Measurements from ENCODE around the gene RHNO1.
A peak's percentile ranks its signal among the peaks of the same experiment; 100 is the strongest.

Gene RHNO1, protein sequence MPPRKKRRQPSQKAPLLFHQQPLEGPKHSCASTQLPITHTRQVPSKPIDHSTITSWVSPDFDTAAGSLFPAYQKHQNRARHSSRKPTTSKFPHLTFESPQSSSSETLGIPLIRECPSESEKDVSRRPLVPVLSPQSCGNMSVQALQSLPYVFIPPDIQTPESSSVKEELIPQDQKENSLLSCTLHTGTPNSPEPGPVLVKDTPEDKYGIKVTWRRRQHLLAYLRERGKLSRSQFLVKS

DNA sequence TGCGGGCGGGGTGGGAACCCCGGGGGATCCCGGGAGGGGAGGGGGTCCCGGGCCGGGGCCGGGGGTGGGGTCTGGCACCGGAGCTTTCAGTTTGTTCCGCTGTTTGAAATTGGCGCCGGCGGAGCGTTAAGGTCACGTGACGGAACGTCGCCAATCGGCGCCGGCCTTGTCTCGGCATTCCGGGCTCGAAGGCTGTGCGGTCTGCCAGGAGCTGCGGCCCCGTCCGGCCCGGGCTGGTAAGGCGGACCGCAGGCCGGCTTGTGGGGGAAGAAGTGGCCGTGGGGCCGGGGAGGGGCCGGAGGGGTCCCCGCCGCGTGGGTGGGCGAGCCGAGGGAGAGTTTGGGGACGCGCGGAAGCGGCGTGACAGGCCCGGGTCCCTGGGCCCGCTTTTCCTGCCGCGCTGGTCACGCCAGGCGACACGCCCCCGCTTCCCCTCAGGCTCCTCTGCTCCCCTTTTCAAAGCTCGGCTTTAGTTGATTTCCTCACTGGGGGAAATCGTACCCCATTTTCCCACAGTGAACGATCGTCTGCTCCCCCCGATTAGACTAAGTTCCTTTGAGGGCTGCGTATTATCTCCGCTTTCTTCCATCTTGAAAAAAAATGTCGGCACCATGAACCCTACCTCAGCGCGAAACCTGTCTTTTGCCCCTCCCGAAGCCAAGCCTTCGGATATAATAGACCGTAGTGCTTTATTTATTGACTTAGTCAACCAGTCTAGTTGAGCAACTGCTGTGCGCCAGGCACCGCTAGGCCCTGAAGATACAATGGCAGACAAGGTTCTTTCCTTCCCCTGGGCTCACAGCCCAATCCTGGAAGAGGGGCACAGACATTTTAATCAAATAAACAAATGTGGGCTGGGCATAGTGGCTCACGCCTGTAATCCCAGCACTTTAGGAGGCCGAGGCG, at the start of gene RHNO1, which contains the start of gene FOXM1:
Gene RHNO1, plus strand, starts transcription at position 177 of the 906 bp plus-strand sequence. CDS start 8,144 bp downstream, outside the sequence.
Gene FOXM1, minus strand, starts transcription at position 128 of the 906 bp plus-strand sequence. CDS start 2,696 bp downstream, outside the sequence.
- peak; percentile 79 for DNase-seq

DNA sequence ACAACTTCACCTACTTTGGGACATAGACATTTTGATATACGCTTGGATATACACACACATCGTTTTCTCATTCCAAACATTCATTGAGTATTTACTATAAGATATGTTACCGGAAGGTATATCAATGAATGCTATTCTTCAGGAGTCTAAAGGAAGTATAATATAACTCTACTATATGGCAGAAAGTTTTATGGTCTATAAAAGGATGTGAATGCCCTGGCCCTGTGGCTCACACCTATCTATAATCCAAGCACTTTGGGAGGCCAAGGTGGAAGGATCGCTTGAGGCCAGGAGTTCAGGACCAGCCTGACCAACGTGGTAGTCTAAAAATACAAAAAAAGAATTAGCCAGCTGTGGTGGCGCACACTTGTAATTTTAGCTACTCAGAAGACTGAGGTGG, 47.7 kb upstream of the RHNO1 start:
- no peak for DNase-seq

DNA sequence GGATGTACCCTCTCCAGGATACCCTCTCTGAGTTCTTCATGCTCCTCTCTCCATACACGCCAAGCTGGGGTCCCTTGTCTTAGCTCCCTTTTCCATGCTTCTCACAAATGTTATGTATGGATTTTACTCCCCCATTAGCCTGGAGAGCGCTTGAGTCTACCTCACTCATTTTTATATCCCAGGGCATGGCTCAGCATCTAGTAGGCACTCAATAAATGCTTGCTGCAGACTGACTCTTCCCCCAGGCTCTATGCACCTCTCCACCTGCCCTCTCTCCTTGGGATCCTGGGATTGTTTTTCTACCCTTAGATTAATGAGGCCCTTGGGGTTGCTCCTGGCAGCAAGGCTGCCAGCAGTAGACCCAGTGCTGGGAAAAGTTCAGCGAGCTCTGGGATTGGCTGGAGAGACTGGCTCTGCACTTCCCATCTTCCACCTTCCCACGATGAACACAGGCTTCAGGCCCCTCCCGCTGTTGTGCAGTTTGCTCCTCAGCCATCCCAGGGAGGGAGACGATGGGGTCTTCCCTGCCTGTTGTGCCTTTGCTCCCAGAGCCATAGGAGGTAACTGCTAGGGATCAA, 44.4 kb upstream of the RHNO1 start:
- no peak for DNase-seq

DNA sequence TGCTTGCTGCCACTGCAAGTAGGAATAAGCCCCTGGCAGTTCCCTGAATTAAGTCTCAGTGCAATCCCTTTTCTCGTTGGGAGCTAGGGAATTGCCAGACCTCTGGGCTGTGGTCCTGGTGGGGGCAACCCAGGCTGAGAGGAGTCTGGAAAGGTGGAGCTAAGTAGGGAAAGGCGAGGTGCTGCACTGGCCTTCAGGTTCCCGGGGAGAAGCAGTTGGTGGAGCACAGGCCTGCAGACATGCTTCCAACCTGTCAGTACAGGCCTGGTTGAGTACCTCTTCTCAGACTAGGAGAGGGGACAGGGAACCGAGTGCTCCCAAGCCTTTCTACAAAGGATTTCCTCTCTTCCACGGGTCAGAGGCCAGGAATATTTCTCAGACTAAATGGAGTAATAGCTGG, 43.7 kb upstream of the RHNO1 start:
- no peak for DNase-seq

DNA sequence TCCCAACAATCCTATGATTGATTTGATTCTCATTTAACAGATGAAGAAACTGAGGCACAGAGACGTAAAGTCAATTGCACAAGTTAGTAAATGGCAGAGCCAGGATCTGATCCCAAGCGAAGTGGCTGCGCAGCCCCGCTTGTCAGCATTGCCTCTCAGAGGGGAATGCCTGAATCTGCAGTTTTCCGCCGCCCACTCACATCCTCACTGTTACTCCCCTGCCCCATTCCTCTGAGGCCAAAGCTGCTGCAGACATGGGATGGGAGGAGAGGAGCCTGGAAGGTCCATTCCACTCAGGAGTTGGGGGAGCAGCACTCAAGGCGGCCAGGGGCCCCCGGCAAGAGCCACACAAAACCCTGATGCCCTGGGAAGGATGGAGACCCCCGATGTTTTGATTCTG, 43.2 kb upstream of the RHNO1 start:
- no peak for DNase-seq

DNA sequence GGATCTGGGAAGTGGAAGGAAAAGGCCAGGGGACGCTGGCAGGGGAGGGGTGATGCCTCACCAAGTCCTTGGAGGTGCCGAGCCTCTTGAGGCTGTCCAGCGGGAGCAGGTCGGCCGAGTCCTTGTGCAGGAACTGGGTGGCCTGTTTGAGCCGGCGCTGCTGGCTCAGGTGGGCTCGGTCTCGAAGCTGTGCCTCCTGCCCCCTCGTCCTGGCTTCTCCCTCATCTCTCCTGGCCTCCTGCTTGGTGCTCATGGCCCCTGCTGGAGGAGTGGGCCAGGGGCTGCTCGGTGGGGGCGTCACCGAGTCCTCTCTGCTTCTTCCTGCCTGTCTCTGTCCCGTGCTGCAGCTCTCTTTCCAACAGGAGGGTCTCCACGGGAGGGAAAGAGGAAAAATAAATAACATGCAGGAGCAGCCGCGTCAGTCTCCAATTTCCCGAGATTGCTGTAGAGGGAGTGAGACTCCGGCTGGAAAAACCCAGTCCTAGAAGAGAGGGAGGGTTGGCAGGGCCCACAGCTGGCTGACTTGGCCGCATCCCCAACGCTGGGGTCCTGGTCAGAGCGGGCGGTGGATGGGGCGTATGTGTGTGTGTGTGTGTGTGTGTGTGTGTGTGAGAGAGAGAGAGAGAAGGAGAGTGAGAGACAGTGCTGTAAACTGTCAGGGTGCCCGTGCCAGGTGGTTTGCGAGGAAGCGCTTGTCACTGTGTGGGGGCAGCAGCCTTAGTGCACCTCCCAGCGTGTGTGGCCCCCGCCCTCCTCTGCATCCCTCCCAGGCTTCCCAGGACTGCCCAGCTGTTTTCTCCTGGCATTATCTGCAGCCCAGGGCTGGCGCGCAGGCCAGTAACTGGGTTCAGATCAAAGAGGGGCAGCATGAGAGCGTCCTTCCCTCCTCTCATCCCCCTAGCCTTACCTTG, 42.2 kb upstream of the RHNO1 start, which contains the start of gene NRIP2:
Gene NRIP2, minus strand, starts transcription at position 455 of the 911 bp plus-strand sequence. Its CDS starts 52 bp downstream, at position 403.
- DNase-seq, result no peak

DNA sequence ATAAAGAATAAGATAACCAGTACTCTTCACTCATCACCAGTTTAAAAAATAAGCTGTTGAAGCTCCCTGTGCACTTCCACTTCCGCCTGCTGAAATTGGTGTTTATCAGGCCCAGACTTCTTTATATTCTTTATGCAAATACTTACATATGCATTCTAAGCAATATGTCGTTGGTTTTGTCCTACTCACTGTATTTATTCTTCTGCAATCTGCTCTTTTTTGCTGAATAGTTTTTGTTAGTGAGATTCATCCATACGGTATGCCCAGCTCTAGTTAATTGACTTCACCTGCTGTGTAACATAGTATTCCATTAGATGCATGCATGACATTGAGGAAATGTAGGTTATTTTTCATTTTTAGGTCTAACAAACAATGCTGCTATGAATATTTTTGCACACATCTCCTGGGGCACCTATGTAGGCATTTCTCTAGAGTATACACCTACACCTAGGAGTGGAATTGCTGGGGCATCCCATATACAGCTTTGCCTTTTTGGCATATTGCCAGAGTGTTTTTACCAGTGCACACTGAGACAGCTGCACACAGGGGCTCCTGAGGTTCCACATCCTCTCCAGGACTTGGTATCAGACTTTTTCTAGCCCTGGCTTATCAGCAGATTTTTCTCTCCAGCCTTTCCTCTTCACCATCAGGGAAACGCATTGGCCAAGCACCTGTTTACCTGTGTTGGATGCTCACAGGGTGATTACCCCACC, 41.2 kb upstream of the RHNO1 start:
- no peak for DNase-seq

DNA sequence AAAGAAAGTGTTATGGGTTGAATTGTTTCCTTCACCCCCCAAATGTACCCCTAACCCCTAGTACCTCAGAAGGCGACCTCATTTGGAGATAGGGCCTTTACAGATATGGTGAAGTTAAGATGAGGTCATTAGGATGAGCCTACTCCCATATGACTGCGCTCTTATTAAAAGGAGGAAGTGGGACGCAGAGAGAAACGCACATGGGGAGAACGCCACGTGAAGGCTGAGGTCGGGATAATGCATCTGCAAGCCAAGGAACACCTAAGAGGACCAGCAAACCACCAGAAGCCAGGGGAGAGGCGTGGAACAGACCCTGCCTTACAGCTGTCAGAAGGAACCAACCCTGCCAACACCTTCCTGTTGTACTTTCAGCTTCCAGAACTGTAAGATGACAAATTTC, 40.4 kb upstream of the RHNO1 start:
- DNase-seq, result no peak

DNA sequence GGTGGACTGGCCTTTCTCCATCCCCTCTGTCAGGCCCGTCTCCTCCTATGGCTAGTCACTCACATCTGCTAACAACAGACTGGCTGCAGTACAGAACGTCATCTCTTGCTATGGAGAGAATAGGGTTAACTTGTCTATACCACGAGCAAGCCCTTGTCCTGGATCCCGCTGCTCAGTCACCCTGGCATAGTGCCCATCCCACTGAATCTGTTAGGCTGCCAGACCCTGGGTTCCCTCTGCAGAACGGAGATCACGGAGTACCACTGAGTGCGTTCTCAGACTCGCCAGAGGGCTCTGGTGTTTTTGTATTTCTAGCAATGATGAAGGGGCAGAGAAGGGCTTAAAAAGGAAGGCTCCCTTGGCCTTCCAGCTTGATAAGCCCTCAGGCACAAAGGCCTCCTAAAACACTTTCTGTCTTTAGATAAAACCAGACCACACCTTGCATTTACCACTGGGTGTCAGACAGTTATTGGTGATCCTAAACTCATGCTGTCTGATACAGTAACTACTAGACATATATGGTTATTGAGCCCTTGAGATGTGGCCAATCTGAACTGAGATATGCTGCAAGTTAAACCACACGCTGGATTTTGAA, 35.9 kb upstream of the RHNO1 start:
- DNase-seq, result no peak

DNA sequence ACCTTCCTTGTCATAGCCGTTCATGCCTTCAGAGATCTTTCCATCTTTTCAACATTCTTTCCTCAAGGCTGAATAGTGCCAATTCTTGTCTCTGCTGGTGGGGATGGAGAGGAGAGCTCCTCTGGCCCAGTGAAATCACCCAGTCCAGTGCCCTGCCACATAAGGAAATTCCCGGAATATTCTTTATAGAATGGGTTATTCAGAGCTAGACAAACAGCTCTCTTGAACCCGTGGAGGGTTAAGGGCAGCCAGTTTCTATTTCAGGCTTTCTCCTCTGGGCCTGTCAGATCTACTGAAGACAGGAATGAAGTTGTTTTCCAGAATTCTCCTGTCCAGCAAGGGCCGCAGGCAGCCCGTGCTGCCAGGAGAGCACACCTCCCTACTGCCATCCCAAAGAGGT, 34.1 kb upstream of the RHNO1 start:
- DNase-seq, result no peak

DNA sequence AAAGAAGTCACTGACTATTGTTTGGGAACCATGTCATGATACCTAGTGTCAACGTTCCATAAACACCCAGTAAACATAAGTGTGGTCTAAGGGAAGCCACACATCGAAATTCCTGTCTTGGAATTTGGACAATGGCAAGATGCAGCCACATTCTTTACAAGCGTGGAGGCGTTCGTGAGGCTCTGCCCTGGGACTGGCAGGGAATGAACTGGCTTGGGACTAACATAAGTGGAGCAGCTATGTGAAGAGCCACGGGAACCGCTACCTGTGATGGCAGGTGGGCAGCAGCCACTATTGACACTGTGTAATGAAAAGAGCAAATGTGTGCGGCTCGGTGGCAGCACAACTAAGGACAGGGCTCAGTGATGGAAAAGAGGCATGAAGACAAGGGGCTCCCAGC, 32.2 kb upstream of the RHNO1 start:
- DNase-seq, result no peak

DNA sequence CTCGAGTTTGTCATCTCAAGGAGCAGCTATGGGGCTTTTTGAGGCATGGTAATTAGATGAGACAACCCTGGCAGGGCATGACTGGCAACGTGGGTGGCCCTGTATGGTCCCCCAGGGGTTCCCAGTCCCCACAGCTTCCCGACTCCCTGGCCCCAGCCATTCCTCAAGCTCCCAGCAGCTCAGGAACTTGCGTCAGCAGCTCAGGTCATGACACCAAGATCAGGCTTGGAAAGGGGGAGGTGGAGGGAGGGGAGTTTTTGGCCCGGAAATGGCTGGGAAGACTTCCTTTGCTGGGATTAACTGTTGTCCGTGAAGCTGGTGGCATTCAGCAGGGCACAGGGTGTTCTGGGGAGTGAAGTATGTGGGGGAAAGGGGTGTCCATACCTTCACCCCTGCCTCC, 31.7 kb upstream of the RHNO1 start:
- no peak for DNase-seq

DNA sequence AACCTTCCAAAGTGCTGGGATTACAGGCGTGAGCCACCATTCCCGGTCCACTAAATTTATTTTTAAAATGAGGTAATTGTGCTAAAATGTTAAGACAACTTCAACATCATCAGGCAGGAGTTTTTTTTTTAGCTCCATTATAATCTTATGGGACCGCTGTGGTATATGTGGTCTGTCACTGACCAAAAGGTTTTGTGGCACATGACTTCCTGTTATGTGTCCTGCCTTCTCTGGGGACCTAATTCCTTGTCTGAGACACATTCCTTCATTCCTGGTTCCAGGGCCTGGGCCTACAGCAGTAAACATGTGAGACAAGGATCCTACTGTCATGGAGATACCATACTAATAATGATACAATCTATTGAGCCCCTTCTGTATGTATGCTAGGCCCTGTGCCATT, 25.1 kb upstream of the RHNO1 start:
- DNase-seq, result no peak

DNA sequence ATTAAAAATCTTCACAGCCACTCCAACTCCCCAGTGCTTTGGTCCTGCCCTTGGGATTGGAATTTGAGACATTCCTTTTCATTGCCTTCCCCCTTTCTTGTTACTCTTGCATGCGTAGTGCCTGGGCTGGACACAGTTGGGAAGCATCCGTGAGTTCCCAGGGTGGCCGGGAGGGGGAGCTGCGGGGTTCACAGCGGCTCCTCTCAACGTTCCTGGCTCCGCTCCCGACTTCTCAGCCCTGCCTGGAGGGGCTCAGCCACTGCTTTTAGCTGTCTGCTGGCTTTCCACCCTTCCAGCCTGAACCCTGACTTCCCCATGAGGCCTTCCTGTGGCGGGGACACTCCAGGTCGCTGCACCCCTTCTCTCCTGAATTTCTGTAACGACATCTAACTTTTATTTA, 23.4 kb upstream of the RHNO1 start:
- no peak for DNase-seq

DNA sequence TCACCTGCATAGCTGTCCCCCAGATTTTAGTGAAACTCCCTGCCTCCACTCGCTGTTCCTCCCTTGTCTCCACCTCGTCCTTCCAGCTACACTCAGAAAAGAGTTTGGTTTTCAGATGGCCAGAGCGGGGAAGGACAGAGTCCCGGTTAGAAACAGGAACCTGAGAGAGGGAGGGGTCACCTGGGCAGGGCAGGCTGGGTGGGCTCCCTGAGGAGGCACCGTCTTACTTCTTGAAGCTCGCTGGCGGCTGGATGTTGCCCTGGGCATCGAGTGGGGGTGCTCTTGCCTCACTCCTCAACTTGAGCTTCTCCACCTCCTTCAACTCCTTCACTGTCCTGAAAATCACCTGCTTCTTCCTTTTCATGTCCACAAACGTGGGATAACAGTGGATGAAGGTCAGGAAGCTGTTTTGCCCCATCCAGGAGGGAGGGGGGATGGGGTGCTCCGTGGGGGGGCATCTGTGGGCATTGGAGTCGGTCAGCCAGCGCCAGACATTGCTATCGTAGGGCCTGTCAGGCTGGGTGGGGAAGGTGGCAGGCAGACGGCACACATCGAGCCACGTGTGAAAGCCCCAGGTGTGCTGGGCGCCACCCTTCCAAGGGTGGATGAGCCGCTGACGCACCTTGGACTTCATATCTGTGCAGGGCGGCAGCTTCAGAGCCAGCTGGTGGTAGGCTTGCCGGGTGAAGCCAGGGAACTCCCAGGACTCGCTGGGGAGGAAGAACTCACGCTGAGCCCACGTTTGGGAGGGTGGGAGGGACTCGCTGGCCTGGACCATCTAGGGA, 22.2 kb upstream of the RHNO1 start:
- DNase-seq, result no peak

DNA sequence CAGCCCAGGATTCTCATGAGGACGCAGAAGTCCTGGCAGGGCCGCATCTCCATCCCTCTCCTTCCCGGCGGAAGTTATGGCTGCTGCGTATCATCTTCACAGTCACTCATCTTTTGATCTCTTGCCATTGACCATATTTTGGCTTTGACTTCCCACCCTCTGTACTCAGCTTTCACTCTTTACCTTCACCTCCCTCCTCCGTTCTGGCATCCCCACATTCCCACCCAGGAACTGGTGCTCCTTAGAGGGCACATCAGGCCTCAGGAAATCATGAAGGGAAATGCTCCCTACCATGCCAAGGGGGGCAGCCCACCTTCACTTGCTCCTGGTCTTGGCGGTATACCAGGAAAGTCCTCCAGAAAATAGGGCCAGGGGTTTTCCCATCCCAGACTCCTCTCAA, 21.5 kb upstream of the RHNO1 start:
- DNase-seq, result no peak

DNA sequence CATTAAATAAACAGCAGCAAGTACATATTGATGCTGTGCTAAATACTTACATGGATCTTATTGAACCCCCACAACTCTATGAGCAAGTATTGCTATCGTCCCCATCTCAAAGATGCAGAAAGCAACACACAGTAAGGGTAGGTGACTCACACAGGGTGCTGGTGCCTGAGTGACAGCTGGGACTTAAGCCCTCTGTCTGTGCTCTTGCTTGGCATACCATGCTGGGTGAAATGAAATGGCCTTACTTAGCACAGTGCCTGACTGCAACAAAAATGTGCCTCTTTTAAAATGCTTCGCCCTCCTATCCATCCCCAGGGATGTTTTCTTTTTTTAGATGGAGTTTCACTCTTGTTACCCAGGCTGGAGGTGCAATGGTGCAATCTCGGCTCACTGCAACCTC, 21.0 kb upstream of the RHNO1 start:
- DNase-seq, result no peak

DNA sequence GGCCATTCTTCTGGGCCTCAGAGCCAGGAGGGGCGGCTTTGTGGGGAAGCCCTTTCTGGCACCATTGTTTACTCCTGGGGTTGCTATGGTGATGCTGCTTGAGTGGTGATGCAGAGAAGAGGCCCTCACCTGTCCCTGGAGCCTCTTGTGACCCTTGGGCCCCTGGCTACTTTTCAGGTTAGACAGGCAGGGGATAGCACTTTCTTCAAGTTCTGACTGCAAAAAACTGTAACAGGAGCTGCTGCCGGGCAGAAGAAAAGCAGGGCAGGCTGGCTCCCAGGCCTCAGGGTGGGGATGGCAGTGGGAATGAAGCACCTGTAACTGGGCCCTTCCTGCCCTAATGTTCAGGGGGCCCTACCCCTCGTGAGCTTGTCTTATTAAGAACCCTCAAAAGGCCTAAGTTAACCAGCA, 20.0 kb upstream of the RHNO1 start, which contains the start of gene TEX52:
Gene TEX52, minus strand, starts transcription at position 19 of the 411 bp plus-strand sequence. Its CDS starts 13 bp downstream, at position 6.
- no peak for DNase-seq

DNA sequence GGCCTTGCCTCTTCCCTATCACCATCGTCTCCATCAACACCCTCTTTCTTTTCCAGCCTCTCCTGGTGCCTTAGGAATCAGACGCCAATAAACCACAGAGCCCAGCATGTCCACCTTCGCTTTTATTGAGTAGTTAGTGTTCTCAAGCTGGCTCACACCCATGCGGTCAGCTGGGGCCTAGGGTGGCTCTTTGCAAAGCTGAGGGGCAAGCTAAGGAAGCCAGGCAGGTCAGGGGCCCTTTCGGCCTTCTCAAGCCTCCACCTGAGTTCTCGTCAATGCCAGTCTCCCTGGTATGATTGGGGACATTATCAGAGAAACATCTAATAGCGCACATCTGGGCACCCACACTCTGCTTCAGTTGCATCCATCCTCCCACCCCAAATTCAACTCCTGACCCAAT, 19.4 kb upstream of the RHNO1 start:
- DNase-seq, result no peak

DNA sequence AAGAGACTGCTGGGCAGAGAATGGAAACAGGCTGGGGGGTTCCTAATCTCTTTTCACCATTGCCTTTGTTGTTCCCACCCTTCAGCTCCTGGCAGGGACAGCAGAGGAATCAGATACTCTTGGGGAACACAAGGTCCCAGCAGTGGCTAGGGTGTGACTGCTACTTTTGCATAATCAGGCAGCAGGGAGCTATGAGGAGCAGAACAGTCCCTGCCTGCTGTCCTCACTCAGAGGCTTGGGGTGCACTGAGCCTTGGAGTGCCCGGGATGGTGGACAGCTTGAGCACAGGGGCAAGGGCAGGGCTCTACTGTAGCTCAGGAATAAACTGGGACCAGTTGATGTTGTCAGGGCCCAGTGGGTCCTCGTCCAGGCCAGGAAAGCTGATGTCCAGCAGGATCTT, 18.7 kb upstream of the RHNO1 start:
- no peak for DNase-seq
